ENCODE data around the gene NIPAL4. TPM values are rescaled to one million over a fixed set of nuclear protein-coding genes. Genes with fewer than 3 reads are reported as not detected.
A peak's percentile ranks its signal among the peaks of the same experiment; 100 is the strongest.
"Not testable (repeated sequence)": the region's sequence is repeated elsewhere in the genome, so short reads cannot be mapped to it uniquely, and the experiment has no call there.

The NIPAL4 gene
- total RNA-seq, 1 donor from 2014 or later: not detected

DNA sequence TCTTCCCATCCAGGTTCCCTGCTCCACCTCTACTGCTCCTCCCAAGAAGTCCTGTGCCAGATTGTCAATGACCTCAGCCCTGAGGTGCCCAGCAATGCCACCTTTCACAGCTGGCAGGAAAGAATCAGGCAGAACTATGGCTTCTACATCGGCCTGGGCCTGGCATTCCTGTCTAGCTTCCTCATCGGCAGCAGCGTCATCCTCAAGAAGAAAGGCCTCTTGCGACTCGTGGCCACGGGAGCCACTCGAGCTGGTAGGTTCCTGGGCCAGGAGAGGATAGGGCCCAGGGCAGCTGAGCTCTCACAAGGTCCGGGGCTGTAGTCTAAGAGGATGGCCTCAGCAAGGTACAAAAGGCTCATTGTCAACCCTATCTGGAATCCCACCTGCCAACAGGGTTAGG, 3.1 kb downstream of the NIPAL4 start:
- DNase-seq (ENCODE audit: low read depth): no peak

DNA sequence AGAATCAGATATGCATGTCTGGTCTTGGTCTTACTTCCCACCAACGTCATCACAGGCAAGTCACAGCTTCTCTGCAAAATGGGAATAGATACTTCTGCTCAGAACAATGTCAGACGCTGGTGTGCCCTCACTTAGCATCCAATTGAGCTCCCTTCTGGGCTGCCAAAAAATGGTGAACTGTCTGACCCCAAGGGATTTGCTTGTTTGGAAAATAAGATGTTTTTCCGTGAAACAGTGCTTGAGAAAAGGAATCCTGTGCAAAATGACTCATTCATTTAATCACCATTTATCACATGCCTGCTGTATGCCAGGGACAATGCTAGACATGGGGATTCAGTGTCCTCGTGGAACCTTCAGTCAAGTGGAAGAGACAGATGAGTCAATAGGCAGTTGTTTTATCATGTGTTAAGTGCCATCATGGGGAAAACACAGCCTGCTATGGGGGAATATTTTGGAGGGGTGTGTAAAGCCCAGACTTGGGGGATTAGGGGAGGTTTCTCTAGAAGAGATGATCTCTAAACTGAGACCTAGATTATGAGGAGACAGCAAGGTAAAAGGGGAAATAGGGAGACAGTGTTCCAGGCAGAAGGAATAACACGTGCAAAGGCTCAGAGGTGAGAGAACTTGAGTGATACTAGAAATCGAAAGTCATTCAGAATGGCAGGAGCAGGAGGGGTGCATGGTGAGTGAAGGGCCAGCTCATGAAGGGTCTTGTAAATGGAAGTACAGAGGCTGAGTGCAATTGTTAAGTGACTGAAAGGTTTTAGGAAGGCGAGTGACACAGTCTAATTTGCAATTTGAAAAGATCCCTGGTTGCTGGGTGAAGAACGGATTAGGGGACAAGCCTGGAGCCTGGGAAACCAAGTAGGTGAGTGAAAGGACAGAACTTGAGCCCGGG, 3.9 kb downstream of the NIPAL4 start:
- peak; percentile 30 for DNase-seq (ENCODE audit: low read depth)

DNA sequence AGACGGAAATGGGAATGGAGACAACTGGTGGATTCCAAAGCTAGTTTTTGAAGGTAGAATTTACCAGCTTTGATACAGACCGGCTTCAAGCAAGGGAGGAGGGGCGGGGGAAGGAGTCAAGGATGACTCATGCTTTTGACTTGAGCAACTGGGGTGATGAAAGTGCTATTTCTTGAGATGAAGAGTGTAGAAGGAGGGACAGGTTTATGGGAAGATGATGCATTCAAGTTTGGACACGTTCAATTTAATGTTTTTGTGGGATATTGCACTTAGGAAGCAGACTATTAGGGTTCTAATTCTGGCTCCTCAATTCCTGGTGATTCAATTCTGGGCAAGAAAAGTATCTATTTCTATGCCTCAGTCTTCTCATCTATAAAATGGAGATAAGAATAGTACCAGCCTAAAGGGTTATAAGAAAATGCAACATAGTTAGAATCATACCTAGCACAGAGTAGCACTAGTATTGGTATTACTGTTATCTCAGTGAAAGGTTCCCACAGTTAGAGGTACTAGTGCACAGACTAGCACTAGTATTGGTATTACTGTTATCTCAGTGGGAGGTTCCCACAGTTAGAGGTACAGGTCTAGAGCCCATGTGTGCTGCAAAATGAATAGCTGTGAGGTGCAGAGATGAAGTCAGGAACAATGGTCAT, 4.6 kb downstream of the NIPAL4 start:
- DNase-seq (ENCODE audit: low read depth): peak; percentile 75

DNA sequence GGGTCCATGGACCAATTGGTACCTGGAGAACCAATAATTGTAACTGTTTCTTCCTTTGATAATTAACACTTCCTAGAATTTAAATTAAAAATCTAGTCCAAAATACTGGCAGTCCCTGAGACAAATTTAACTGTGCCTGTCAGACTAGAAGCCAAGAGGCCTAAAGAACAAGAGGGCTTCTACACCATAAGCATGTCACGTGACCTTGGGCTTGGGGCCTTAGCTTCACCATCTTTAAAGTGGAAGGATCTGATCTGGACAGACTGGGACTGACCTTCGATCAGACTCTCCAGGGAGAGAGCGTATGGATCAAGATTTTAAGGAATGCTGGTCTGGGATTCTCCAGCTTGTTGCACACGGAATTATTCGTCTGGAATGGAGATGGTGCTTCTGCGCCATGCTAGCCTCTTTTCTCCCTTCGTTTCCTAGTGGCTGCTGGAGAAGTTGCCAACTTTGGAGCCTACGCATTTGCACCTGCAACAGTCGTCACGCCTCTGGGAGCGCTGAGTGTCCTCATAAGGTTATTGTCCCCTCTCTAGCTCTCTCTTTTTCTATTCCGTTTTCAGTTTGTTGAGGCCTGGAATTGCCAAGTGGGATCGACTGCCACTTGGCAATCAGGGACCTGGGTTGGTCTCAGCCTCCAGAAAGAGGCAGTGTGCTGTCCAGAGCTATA, 8.4 kb downstream of the NIPAL4 start:
- DNase-seq (ENCODE audit: low read depth): no peak

DNA sequence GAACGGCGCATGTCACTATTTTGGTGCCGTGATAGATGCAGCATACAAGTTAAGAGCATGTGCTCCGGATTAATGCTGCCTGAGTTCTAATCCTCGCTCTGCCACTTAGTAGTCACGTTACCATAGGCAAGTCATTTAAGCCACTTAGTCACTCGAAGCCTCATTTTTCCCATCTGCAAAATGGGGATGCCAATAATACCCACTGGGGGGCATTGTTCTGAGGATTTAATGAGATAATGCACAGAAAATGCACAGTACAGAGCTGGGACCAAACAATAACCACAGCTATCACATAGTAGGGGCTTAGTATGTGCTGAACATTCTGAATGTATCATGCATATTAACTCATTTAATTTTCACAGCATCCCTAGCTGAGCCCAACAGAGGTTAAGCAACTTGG, 9.1 kb downstream of the NIPAL4 start:
- no peak for DNase-seq (ENCODE audit: low read depth)

DNA sequence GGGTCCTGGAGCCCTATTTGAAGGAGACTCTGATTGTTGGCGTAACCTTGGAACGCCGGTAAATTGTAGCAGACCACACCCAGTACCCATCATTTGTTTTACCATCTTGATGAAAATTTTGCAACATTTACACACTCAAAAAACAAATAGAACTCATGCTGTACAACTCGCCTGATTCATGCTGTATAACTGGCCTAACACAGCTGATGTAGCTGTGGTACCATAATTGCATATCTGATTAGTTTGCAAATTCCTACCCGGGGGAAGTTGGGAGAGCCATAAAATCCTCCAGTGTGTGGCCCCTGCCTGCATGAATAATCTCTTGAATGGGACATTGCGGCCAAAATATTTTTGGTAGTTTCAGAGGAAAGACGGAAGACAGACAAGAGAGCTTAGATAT, 9.7 kb downstream of the NIPAL4 start:
- no peak for DNase-seq (ENCODE audit: low read depth)

DNA sequence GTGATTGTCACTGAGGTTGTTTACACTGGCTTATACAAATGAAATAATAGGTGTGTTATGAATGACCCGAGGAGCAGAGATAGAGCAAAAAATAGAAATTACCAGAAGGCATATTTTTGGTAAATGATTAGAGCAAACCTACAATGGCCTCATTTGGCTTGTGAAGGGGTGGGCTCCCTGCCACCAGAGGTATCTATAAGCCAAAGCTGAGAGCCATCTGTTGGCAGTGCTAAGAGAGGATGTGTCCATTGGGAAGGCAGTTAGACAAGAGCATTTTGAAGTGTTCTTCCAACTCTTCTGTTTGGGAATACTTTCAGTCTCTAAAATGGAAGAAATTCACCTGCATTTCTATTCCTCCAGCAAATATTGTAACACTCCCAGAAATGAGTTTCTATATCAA, 10.6 kb downstream of the NIPAL4 start:
- no peak for DNase-seq (ENCODE audit: low read depth)

DNA sequence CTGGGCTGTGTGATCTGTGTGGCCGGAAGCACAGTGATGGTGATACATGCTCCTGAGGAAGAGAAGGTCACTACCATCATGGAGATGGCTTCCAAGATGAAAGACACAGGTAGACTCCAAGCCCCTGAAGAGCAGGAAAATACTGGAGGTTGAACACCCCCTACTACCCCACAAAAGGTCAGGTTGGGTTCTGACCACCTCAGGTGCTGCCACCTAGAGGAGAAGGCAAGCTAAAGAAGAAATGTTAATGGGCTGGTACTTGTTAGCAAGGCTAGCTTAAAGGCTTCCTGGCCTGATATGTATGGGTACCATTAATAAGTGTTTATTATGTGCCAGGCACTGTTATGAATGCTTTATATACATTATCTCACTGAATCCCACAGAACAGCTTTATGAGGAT, 11.7 kb downstream of the NIPAL4 start:
- peak; percentile 42 for DNase-seq (ENCODE audit: low read depth)

DNA sequence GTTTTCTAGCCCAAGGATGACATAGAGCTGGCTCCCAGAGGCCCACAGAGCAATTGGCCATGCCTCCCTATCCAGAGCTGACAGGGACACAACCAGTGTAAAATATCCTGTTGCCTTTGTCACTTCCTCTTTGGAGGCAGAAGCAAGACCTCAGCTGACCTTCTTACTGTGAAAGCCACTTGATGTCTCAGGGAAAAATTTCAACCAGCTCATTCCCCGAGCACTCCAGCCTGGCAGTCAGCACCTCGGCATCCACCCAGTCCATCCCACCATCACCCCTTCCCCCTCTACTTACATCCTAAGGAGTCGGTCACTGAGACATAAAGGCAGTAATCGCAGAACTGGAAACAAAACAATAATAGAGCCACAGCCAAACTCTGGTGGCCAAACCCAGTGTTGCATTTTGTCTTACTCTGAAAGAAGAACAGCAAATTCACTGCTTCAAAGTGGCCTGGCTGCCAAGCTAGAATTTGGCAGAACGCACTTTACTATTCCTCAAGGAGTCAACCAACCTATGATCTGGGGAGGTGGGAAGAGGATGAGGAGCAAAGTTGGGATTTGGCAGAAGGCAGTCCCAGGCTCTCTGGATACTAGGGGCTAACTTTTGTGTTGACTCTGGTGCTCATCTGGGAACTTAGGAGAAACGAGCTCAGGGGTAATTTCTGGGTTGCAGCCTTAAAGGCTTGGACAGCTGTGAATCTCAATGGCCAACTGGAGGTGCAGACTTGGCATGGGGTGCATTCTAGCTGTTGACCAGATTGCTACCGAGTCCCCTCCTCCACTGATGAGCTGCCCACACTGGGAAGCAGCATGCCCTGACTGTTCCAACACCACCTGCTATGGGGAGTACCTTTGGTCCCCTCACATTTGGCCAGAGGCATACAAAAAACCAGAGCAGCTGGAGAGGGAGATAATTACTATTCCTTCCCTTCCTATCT, 13.6 kb downstream of the NIPAL4 start:
- DNase-seq (ENCODE audit: low read depth): peak; percentile 72

DNA sequence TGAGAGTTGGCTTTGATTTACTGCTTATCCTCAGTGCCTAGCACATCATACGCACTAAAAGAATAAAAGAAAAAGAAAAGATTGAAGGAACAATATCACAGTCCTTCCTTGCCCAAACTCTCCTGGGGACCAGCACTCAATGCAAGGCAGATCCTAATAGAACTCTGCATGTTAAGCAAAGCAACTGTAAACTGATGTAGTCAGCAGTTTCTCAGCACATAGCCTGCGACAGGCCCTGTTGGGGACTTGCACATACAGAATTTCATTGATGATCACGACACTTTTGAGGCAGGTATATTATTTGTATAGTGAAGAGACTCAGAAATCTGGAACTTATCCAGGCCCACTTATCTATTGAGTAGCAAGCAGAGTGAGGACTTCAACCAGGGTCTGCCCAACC, 15.4 kb downstream of the NIPAL4 start:
- no peak for DNase-seq (ENCODE audit: low read depth)

DNA sequence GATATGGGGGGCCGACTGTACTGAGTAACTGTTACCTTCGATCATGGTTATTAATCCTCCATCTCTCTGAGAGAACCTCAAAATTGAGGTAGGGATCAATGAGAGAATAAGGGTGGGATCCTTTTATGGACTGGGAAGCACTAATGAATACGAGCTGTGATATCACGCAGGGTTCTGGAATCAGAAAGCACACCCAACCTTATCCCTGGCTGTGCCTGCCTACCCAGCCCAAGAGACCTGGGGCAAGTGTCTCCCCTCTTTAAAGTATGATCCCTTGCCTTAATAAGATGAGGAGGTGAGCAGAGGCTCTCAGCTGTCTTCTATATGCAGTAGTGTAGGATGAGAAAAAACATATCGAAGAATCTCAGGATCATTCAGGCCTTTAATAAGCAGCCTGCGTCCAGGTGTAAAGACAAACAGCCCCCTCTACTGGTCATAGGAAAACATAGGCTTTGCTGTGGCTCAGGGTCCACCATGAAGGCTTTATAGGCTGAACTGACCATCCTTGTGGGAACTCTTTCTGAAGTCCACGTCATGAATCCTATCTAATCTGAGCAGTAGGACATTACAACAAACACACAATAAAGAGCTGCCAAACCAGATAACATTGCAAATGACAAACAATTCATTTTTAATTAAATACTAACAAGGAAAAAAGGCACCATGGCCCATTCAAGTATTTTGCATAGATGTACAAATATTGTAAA, 16.8 kb downstream of the NIPAL4 start:
- peak; percentile 76 for DNase-seq (ENCODE audit: low read depth)

DNA sequence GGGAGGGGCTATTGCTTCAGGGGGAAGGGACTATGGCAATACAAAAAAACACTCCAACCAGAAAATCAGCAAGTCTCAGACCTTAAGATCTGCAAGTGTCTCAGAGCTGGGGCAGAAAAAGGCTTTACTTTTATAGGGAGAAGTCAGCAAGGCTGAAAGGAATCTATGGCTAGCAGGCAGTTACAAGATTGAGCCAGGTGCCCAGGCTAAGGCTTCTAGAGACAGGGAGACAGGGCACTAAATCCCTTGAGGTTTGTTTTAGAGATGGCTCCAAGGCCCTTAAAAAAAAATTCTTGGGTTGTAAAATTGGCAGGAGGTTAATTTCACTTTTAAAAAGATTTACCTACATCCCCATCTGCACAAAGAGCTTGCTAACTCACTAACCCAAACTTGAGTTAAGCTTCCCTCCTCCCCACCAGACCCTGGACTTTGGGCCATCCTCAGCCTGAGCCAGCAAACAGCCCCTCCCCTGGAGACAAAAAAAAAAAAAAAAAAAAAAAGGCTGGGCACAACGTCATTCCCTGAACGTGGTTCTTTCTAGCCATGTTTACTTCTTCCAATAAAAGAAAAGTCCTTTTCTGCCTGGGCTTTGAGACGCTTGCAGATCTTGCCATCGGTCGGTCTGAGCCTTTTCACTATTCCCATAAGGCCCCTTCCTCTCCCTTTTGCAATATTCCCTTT, 17.9 kb downstream of the NIPAL4 start:
- DNase-seq (ENCODE audit: low read depth): no peak

DNA sequence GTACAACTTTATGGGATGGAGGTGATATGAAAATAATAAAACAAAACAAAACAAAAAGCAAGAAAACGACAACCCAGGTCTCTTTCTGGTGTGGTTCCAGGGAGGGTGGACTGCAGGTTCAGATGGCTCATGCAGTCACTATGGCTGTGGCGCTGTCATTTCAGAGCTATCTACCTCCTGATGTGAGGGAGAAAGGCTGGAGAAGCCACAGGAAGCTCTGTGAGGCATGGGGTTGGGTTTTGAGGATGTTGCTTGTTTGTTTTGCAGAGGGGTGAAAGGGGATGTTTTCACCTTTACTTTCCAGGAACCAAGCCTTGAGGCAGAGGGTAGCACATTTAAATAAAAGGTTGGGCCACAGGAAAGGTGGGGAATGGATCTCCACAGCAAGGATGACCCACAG, 18.7 kb downstream of the NIPAL4 start:
- no peak for DNase-seq (ENCODE audit: low read depth)

DNA sequence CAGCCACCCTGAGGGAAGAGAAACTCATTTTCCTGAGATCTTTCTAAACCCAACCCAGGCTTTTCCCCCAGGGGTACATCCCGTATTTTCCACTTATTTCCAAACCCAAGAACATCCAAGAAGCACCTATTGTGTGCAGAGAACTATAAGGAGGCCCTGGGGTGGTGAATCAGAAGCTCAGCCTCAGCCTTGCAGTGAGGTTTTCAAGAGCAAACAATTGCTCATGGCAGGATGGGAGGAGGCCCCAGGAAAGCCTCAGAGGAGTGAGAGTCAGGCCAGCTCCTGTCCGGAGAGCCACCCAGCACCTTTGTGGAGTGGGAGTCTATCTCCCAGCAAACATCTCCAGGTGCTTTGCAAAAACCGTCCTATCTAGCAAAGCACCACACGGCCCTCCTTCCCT, 19.2 kb downstream of the NIPAL4 start:
- no peak for DNase-seq (ENCODE audit: low read depth)

DNA sequence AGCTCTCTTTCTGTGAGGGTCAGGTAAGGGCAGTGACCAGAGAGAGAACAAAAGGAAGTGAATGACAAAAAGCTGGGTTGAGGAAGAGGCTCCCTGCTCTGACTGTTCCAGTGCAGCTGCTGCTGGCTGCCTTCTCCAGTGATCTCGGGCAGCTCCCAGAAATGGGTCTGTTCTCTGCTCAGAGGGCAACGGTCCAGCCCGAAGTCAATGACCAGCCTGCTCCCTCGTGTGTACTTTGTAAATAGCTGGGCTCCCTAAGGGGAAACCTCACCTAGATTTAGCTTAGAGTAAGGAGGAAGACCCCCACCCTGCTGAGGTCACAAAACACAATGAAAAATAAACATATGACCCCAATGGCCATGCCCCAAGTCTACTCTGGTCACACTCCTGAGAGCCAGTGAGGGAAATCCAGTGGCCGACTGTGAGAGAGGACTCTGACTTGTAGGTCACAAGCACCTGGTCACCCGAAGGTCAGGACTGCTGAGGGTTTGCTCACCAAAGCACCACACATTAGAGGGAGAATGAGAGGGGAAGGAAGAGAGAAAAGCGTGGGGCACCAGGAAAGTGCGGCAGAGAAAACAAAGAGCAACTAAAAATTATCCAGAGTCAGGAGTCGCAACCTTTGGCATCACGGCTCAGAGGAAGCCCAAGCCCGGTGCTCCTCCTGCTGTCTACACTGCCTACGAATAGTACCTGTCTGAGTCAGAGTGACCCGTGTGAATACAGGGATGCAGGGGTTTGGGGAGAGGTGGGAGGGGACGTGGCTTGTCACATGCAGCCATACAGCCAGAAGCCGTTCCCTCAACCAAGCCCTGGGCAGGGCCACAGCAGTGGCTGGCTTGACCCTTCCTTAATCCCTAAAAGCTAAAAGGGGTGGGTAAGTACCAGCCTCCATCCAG, 19.8 kb downstream of the NIPAL4 start:
- DNase-seq (ENCODE audit: low read depth): no peak

DNA sequence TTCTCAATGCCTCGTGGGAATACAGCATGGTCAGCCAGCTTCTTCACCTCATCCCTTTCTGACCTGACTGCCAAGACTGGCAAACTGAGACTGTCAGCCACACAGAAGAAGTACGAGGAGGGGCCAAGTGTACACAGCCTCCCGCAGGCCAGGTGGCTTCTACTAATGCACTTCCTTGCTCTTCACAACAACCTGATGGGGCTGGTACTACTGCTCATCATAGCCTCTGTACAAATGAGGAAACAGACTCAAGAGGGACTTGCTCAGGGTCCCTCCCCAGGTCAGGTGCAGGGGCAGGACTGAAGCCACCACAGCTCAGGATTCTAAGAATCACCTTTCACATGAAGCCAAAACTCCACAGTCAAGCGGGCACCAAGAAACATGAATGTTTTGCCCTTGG, 21.3 kb downstream of the NIPAL4 start:
- no peak for DNase-seq (ENCODE audit: low read depth)

DNA sequence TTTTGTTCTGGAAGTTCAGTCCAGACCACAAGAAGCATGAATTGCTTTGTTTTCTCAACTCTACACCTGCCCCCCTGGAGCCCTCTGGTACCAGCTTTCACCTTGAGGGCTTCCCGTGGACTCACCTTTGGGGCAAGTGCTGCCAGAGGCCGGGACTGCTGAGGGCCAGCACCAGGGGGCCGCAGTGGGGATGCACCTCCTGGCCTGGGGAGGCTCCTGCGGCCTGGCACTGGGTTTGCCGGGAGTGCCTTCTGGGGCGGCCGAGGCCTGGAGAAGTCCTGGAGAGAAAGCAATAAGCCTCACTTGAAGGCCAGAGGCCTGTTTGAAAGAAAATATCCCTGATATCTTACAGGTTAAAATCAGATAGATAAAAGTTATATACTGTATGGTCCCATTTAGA, 21.7 kb downstream of the NIPAL4 start:
- DNase-seq (ENCODE audit: low read depth): no peak

DNA sequence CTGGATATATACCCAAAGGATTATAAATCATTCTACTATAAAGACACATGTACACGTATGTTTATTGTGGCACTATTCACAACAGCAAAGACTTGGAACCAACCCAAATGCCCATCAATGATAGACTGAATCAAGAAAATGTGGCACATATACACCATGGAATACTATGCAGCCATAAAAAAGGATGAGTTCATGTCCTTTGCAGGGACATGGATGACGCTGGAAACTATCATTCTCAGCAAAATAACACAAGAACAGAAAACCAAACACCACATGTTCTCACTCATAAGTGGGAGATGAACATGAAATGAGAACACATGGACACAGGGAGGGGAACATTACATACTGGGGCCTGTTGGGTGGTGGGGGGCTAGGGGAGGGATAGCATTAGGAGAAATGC, 22.7 kb downstream of the NIPAL4 start:
- DNase-seq (ENCODE audit: low read depth): not testable (repeated sequence)

DNA sequence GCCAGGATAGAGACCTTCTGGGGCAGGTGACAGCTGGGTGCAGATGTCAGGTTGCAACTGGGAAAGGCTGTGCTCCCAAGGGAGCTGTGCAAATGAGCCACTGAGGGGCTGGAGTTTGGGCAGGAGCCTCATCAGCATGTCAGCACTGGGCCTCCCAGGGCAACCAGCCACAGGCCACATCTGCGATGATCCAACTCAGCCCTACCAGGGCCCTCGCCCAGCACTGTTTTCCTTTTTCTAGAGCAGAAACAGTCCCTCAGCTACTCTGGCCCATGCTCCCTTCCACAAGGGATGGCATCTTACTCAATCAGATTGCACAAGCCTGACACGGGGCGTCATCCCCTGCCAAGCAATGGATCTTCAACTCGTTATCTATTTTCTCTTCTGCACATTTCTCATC, 24.8 kb downstream of the NIPAL4 start:
- DNase-seq (ENCODE audit: low read depth): peak; percentile 33
